ENCODE measurements around the gene GHRHR. TPM values are rescaled to one million over a fixed set of nuclear protein-coding genes. Genes with fewer than 3 reads are reported as not detected.

Gene GHRHR
- total RNA-seq, 1 donor from 2014 or later = not detected

- Mint-ChIP-seq H3K4me1 (ENCODE audit: low read depth, unreplicated experiment) (peaks cover 17% of the 10 kb centered on the region), H3K27me3 (ENCODE audit: unreplicated experiment) (peaks cover 10% of the 10 kb centered on the region), H3K9me3 (ENCODE audit: unreplicated experiment) (no peaks in the 10 kb centered on the region), H3K27ac (ENCODE audit: unreplicated experiment) (no peak overlapping the region), H3K36me3 (ENCODE audit: unreplicated experiment) (peaks cover 5% of the 10 kb centered on the region), H3K4me3 (ENCODE audit: unreplicated experiment) (no peak overlapping the region)
- no peak for TF ChIP-seq CTCF (IDR thresholded peaks at IDR 0.05; ENCODE audit: partially characterized antibody, unreplicated experiment)
- DNase-seq = no peak
Measured at GRCh38 chr7:30994206-30995100, 30.7 kb downstream of the GHRHR start.

DNA sequence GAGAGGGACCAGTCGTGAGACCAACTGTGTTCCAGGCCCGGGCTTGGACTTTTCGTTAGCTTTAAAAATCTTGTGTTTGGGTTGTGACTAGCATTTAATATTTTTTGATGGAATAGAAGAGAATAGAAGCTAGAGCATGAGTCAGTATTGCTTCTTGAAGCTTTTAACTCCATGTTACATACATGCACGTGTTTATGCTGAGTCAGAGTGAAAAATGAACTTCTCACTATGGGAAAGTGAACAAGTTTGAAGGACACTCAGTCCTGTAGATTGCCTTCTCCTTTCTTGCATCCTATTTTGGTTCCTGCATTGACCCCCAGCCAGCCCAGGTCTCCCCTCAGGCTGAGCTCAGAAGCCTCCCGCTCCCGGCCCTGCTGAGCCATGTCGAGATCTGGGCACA is 31.8 kb downstream of the GHRHR start:
- Mint-ChIP-seq H3K27ac (ENCODE audit: unreplicated experiment) (no peak overlapping the region), H3K4me1 (ENCODE audit: low read depth, unreplicated experiment) (peaks cover 9% of the 10 kb centered on the region), H3K27me3 (ENCODE audit: unreplicated experiment) (peaks cover 12% of the 10 kb centered on the region), H3K36me3 (ENCODE audit: unreplicated experiment) (peaks cover under 1% of the 10 kb centered on the region), H3K9me3 (ENCODE audit: unreplicated experiment) (no peaks in the 10 kb centered on the region), H3K4me3 (ENCODE audit: unreplicated experiment) (no peak overlapping the region)
- DNase-seq = no peak
- no peak for TF ChIP-seq CTCF (IDR thresholded peaks at IDR 0.05; ENCODE audit: partially characterized antibody, unreplicated experiment)

- DNase-seq = no peak
- TF ChIP-seq CTCF (IDR thresholded peaks at IDR 0.05; ENCODE audit: partially characterized antibody, unreplicated experiment) = no peak
- peaks cover 2% of the 10 kb centered on the region for H3K9me3 Mint-ChIP-seq (ENCODE audit: unreplicated experiment)
Measured at GRCh38 chr7:30996256-30996655, 32.5 kb downstream of the GHRHR start.

GRCh38 chr7:30996883-30997282 is 33.1 kb downstream of the GHRHR start:
- peaks cover 2% of the 10 kb centered on the region for H3K9me3 Mint-ChIP-seq (ENCODE audit: unreplicated experiment)
- no peaks in the 10 kb centered on the region for H3K36me3 Mint-ChIP-seq (ENCODE audit: unreplicated experiment)
- H3K4me3 Mint-ChIP-seq (ENCODE audit: unreplicated experiment) = no peak overlapping the region
- TF ChIP-seq CTCF (IDR thresholded peaks at IDR 0.05; ENCODE audit: partially characterized antibody, unreplicated experiment) = no peak
- H3K4me1 Mint-ChIP-seq (ENCODE audit: low read depth, unreplicated experiment) = peaks cover 7% of the 10 kb centered on the region
- peaks cover 12% of the 10 kb centered on the region for H3K27me3 Mint-ChIP-seq (ENCODE audit: unreplicated experiment)
- no peak overlapping the region for H3K27ac Mint-ChIP-seq (ENCODE audit: unreplicated experiment)
- DNase-seq = no peak

More at GRCh38 chr7:30996256-30996655, 32.5 kb downstream of the GHRHR start:
- Mint-ChIP-seq H3K4me3 (ENCODE audit: unreplicated experiment) (no peak overlapping the region), H3K27me3 (ENCODE audit: unreplicated experiment) (peaks cover 11% of the 10 kb centered on the region), H3K27ac (ENCODE audit: unreplicated experiment) (no peak overlapping the region), H3K4me1 (ENCODE audit: low read depth, unreplicated experiment) (peaks cover 7% of the 10 kb centered on the region), H3K36me3 (ENCODE audit: unreplicated experiment) (no peaks in the 10 kb centered on the region)

- Mint-ChIP-seq H3K27ac (ENCODE audit: unreplicated experiment) (no peak overlapping the region), H3K36me3 (ENCODE audit: unreplicated experiment) (no peaks in the 10 kb centered on the region), H3K27me3 (ENCODE audit: unreplicated experiment) (peaks cover 12% of the 10 kb centered on the region), H3K4me3 (ENCODE audit: unreplicated experiment) (no peak overlapping the region), H3K4me1 (ENCODE audit: low read depth, unreplicated experiment) (peaks cover 7% of the 10 kb centered on the region), H3K9me3 (ENCODE audit: unreplicated experiment) (peaks cover 2% of the 10 kb centered on the region)
- TF ChIP-seq CTCF (IDR thresholded peaks at IDR 0.05; ENCODE audit: partially characterized antibody, unreplicated experiment) = no peak
- no peak for DNase-seq
Measured at GRCh38 chr7:30997316-30997715, 33.6 kb downstream of the GHRHR start.

All from glutamatergic neuron (in vitro differentiated cells).